ENCODE data around the gene STYX. TPM values are rescaled to one million over a fixed set of nuclear protein-coding genes. Genes with fewer than 3 reads are reported as not detected.

Gene STYX
- total and polyA plus RNA-seq, 2 of the 8 experiments (the other 6 are each of a cell fraction or from before 2014, with no cell fraction given), result 8.3 to 29.0 TPM

DNA sequence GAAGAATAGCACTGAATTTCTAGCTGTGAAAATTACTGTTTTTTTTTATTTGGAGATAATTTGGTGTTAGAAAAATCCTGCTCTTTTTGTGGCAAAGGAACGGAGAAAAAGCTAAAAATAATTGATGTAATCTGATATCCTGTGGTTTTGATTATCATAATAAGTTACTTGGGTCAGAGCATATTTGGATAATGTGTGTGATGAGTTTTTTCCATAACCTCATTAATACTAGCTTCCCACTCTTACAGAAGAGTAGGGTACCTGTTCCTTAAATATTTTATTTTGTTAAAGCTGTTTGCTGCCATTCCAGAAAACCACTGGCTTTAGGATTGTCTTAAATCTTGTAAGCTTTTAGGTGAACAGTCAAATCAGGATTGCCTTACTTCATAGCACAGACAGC, 18.3 kb upstream of the STYX start:
- H3K79me2 ChIP-seq (ENCODE audit: control insufficient read depth in 1 of 2, insufficient read depth in 2 of 2, low read length in 2 of 2), result peaks cover 11 to 28% of the 10 kb centered on the region in 2 experiments; a peak in 3 of 4 replicates
- no peak for FAIRE-seq
- peaks cover 0 to 6% of the 10 kb centered on the region in 2 experiments for H4K20me1 ChIP-seq (replicated peaks in 1 of 2; ENCODE audit: control insufficient read depth in 1 of 2, insufficient read depth in 2 of 2, low read length in 2 of 2)
- no peaks in the 10 kb centered on the region for H3K27me3 ChIP-seq (replicated peaks in 1 of 4; ENCODE audit: control insufficient read depth in 3 of 4, extremely low read depth in 1 of 4, insufficient read depth in 3 of 4, low read length in 3 of 4)
- no peak overlapping the region for H2BK120ac ChIP-seq (replicated peaks; ENCODE audit: low read depth, low read length)
- H3K4me1 ChIP-seq (replicated peaks in 1 of 4; ENCODE audit: control insufficient read depth in 3 of 4, insufficient read depth in 4 of 4, low read length in 3 of 4), result peaks cover 0 to 1% (median under 1%) of the 10 kb centered on the region in 4 experiments; a peak in 1 of 7 replicates
- TF ChIP-seq ZNF274 (IDR thresholded peaks at IDR 0.05; ENCODE audit: borderline replicate concordance, extremely low read depth, low read length), result no peak
- TF ChIP-seq EP300 (IDR thresholded peaks at IDR 0.05; ENCODE audit: borderline replicate concordance in 1 of 2, low read depth in 2 of 2, low read length in 2 of 2), result no peak
- no peak for TF ChIP-seq HDAC6 (IDR thresholded peaks at IDR 0.05; ENCODE audit: low read depth, low read length)
- TF ChIP-seq, protein P1, sequence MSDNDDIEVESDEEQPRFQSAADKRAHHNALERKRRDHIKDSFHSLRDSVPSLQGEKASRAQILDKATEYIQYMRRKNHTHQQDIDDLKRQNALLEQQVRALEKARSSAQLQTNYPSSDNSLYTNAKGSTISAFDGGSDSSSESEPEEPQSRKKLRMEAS (IDR thresholded peaks at IDR 0.05), result no peak
- TF ChIP-seq BRCA1 (IDR thresholded peaks at IDR 0.05; ENCODE audit: low read depth, low read length), result no peak
- TF ChIP-seq CTBP2 (IDR thresholded peaks at IDR 0.05; ENCODE audit: borderline replicate concordance, insufficient read depth, insufficient read length, low read length), result no peak
- TF ChIP-seq NANOG (IDR thresholded peaks at IDR 0.05; ENCODE audit: insufficient read depth, low read depth, low read length, poor library complexity, severe bottlenecking), result no peak
- TF ChIP-seq SP4 (IDR thresholded peaks at IDR 0.05; ENCODE audit: low read length), result no peak
- TF ChIP-seq PHF8 (conservative IDR thresholded peaks at IDR 0.05; ENCODE audit: low read depth, low read length), result no peak
- TF ChIP-seq SUZ12 (IDR thresholded peaks at IDR 0.05; ENCODE audit: low read length), result no peak
- TF ChIP-seq EGR1 (IDR thresholded peaks at IDR 0.05; ENCODE audit: borderline replicate concordance, low read depth, low read length), result no peak
- TF ChIP-seq NRF1 (IDR thresholded peaks at IDR 0.05; ENCODE audit: low read depth, low read length), result no peak
- no peak for TF ChIP-seq ASH2L (IDR thresholded peaks at IDR 0.05; ENCODE audit: low read length)
- TF ChIP-seq JUND (IDR thresholded peaks at IDR 0.05; ENCODE audit: low read length), result no peak
- no peak overlapping the region for H3K4me2 ChIP-seq (ENCODE audit: insufficient read depth in 1 of 2, low read depth in 2 of 2, low read length in 2 of 2)
- no peak overlapping the region for H3K18ac ChIP-seq (ENCODE audit: extremely low read depth, low read length)
- H4K5ac ChIP-seq (ENCODE audit: insufficient read length, low read depth, low read length), result no peak overlapping the region
- H2AFZ ChIP-seq (ENCODE audit: low read length), result no peak overlapping the region
- no peaks in the 10 kb centered on the region for H3K79me1 ChIP-seq (ENCODE audit: low read depth, low read length)
- ChIA-PET POLR2A (ENCODE audit: partially characterized antibody) (interaction anchor here (1.0 to 2.5 kb wide), 5 partner anchors 11 to 149 kb away, joined by 3 to 12 read pairs (median 3); no protein-coding TSS in a partner anchor), CTCF (ENCODE audit: partially characterized antibody) (interaction anchor here (1.1 kb wide), 1 partner anchor 11 kb away, joined by 5 read pairs; no protein-coding TSS in a partner anchor)
- no peak overlapping the region for H3K27ac ChIP-seq (ENCODE audit: low read depth, low read length)
- no peak overlapping the region for H3K14ac ChIP-seq (ENCODE audit: insufficient read length)
- H3K4ac ChIP-seq (replicated peaks; ENCODE audit: insufficient read length, low read depth, low read length), result no peak overlapping the region
- H3K56ac ChIP-seq (replicated peaks; ENCODE audit: insufficient read length, low read depth, low read length), result no peak overlapping the region
- H2AK5ac ChIP-seq (ENCODE audit: low read depth, low read length), result no peak overlapping the region
- no peak overlapping the region for H2BK5ac ChIP-seq (ENCODE audit: low read depth, low read length)
- H3K23ac ChIP-seq (ENCODE audit: insufficient read length), result no peak overlapping the region
- WGBS, 2 experiments (ENCODE audit: extremely low coverage in 1 of 2, insufficient coverage in 1 of 2, insufficient read length in 1 of 2, insufficient replicate concordance in 2 of 2, low coverage in 1 of 2, low lambda C conversion rate in 2 of 2, missing lambda C conversion rate in 1 of 2), result 95% methylated on average over 1 of the region's 1 CpG; no CpG with 5 or more reads in 1 of the 2 experiments
- H4K8ac ChIP-seq (ENCODE audit: extremely low read depth, insufficient read depth, low read length), result no peak overlapping the region
- no peak overlapping the region for H2BK20ac ChIP-seq (ENCODE audit: low read length)
- H2BK15ac ChIP-seq (ENCODE audit: low read length), result no peak overlapping the region
- no peak for DNase-seq (ENCODE audit: low read depth in 1 of 2, low spot score in 2 of 2)
- no peak overlapping the region for H3K4me3 ChIP-seq (ENCODE audit: extremely low read depth in 1 of 4, insufficient read depth in 2 of 4, low read depth in 3 of 4, low read length in 4 of 4)
- no peak overlapping the region for H2BK12ac ChIP-seq (ENCODE audit: low read depth, low read length)
- H3K23me2 ChIP-seq (ENCODE audit: low read depth, low read length), result peaks cover 2% of the 10 kb centered on the region; the same call in 1 of the 2 replicates
- H3K36me3 ChIP-seq (ENCODE audit: control insufficient read depth in 2 of 4, insufficient read depth in 4 of 4, low read length in 3 of 4), result peaks cover 5 to 73% (median 30%) of the 10 kb centered on the region in 4 experiments
- H4K91ac ChIP-seq (replicated peaks; ENCODE audit: insufficient read length, low read length), result no peak overlapping the region
- H3K9me3 ChIP-seq (ENCODE audit: insufficient read depth in 2 of 2, low read depth in 1 of 2, low read length in 1 of 2), result no peaks in the 10 kb centered on the region
- no peak overlapping the region for H3K9ac ChIP-seq (replicated peaks in 1 of 4; ENCODE audit: extremely low read depth in 1 of 4, low read depth in 3 of 4, low read length in 3 of 4)

Measured in H1 (cell line).